ENCODE measurements around the gene HSPB6.

Gene HSPB6

GRCh38 chr19:35722897-35723296, 33.9 kb downstream of the HSPB6 start:
- H3K36me3 ChIP-seq (ENCODE audit: insufficient read depth, insufficient read length, low read length) = peaks cover 78% of the 10 kb centered on the region
- TF ChIP-seq ZNF274 (IDR thresholded peaks at IDR 0.05; ENCODE audit: low read depth, low read length) (no peak), SUZ12 (IDR thresholded peaks at IDR 0.05; ENCODE audit: extremely low read depth, insufficient read depth, insufficient read length) (no peak), YY1 (IDR thresholded peaks at IDR 0.05; ENCODE audit: insufficient read depth, insufficient read length) (no peak)
- DNase-seq (ENCODE audit: low read depth, low spot score) = no peak

GRCh38 chr19:35722461-35722860, 34.4 kb downstream of the HSPB6 start:
- Histone ChIP-seq H3K9ac (ENCODE audit: insufficient read length, low read depth) (no peak overlapping the region), H3K9me3 (ENCODE audit: insufficient read depth, low read length) (no peaks in the 10 kb centered on the region), H3K36me3 (ENCODE audit: insufficient read depth, insufficient read length, low read length) (peaks cover 74% of the 10 kb centered on the region), H3K4me1 (ENCODE audit: insufficient read depth, insufficient read length) (no peaks in the 10 kb centered on the region), H3K4me3 (ENCODE audit: insufficient read length, low read depth) (no peak overlapping the region), H3K27me3 (ENCODE audit: insufficient read depth, insufficient read length) (no peaks in the 10 kb centered on the region)
- TF ChIP-seq SUZ12 (IDR thresholded peaks at IDR 0.05; ENCODE audit: extremely low read depth, insufficient read depth, insufficient read length) = no peak
- DNase-seq (ENCODE audit: low read depth, low spot score) = no peak

More at GRCh38 chr19:35722897-35723296, 33.9 kb downstream of the HSPB6 start:
- H3K4me1 ChIP-seq (ENCODE audit: insufficient read depth, insufficient read length) = no peaks in the 10 kb centered on the region
- H3K27me3 ChIP-seq (ENCODE audit: insufficient read depth, insufficient read length) = no peaks in the 10 kb centered on the region
- no peak overlapping the region for H3K4me3 ChIP-seq (ENCODE audit: insufficient read length, low read depth)
- H3K9me3 ChIP-seq (ENCODE audit: insufficient read depth, low read length) = no peaks in the 10 kb centered on the region
- no peak overlapping the region for H3K9ac ChIP-seq (ENCODE audit: insufficient read length, low read depth)

GRCh38 chr19:35721374-35721773, 35.5 kb downstream of the HSPB6 start:
- TF ChIP-seq YY1 (IDR thresholded peaks at IDR 0.05; ENCODE audit: insufficient read depth, insufficient read length) (no peak), ZNF274 (IDR thresholded peaks at IDR 0.05; ENCODE audit: low read depth, low read length) (no peak), SUZ12 (IDR thresholded peaks at IDR 0.05; ENCODE audit: extremely low read depth, insufficient read depth, insufficient read length) (no peak)
- Histone ChIP-seq H3K4me3 (ENCODE audit: insufficient read length, low read depth) (no peak overlapping the region), H3K9me3 (ENCODE audit: insufficient read depth, low read length) (no peaks in the 10 kb centered on the region), H3K36me3 (ENCODE audit: insufficient read depth, insufficient read length, low read length) (peaks cover 66% of the 10 kb centered on the region), H3K4me1 (ENCODE audit: insufficient read depth, insufficient read length) (no peaks in the 10 kb centered on the region), H3K9ac (ENCODE audit: insufficient read length, low read depth) (no peak overlapping the region), H3K27me3 (ENCODE audit: insufficient read depth, insufficient read length) (no peaks in the 10 kb centered on the region)
- DNase-seq (ENCODE audit: low read depth, low spot score) = no peak

- Histone ChIP-seq H3K4me1 (ENCODE audit: insufficient read depth, insufficient read length) (peaks cover 3% of the 10 kb centered on the region), H3K36me3 (ENCODE audit: insufficient read depth, insufficient read length, low read length) (peaks cover 59% of the 10 kb centered on the region), H3K9ac (ENCODE audit: insufficient read length, low read depth) (no peak overlapping the region), H3K9me3 (ENCODE audit: insufficient read depth, low read length) (no peaks in the 10 kb centered on the region), H3K27me3 (ENCODE audit: insufficient read depth, insufficient read length) (no peaks in the 10 kb centered on the region), H3K4me3 (ENCODE audit: insufficient read length, low read depth) (no peak overlapping the region)
- TF ChIP-seq ZNF274 (IDR thresholded peaks at IDR 0.05; ENCODE audit: low read depth, low read length) = no peak
- TF ChIP-seq YY1 (IDR thresholded peaks at IDR 0.05; ENCODE audit: insufficient read depth, insufficient read length) = no peak
- no peak for TF ChIP-seq SUZ12 (IDR thresholded peaks at IDR 0.05; ENCODE audit: extremely low read depth, insufficient read depth, insufficient read length)
- no peak for DNase-seq (ENCODE audit: low read depth, low spot score)
Observed at GRCh38 chr19:35720648-35721047, 36.2 kb downstream of the HSPB6 start.

- TF ChIP-seq SUZ12 (IDR thresholded peaks at IDR 0.05; ENCODE audit: extremely low read depth, insufficient read depth, insufficient read length) (no peak), YY1 (IDR thresholded peaks at IDR 0.05; ENCODE audit: insufficient read depth, insufficient read length) (no peak), ZNF274 (IDR thresholded peaks at IDR 0.05; ENCODE audit: low read depth, low read length) (no peak)
- no peak for DNase-seq (ENCODE audit: low read depth, low spot score)
- no peaks in the 10 kb centered on the region for H3K9me3 ChIP-seq (ENCODE audit: insufficient read depth, low read length)
- no peaks in the 10 kb centered on the region for H3K27me3 ChIP-seq (ENCODE audit: insufficient read depth, insufficient read length)
- peaks cover 54% of the 10 kb centered on the region for H3K36me3 ChIP-seq (ENCODE audit: insufficient read depth, insufficient read length, low read length)
- H3K4me1 ChIP-seq (ENCODE audit: insufficient read depth, insufficient read length) = peaks cover 8% of the 10 kb centered on the region
- no peak overlapping the region for H3K9ac ChIP-seq (ENCODE audit: insufficient read length, low read depth)
- H3K4me3 ChIP-seq (ENCODE audit: insufficient read length, low read depth) = no peak overlapping the region
Observed at GRCh38 chr19:35720163-35720524, 36.7 kb downstream of the HSPB6 start.

GRCh38 chr19:35719402-35720162, 37.2 kb downstream of the HSPB6 start:
- H3K27me3 ChIP-seq (ENCODE audit: insufficient read depth, insufficient read length) = no peaks in the 10 kb centered on the region
- TF ChIP-seq SUZ12 (IDR thresholded peaks at IDR 0.05; ENCODE audit: extremely low read depth, insufficient read depth, insufficient read length) (no peak), ZNF274 (IDR thresholded peaks at IDR 0.05; ENCODE audit: low read depth, low read length) (no peak), YY1 (IDR thresholded peaks at IDR 0.05; ENCODE audit: insufficient read depth, insufficient read length) (no peak)
- DNase-seq (ENCODE audit: low read depth, low spot score) = no peak
- H3K9me3 ChIP-seq (ENCODE audit: insufficient read depth, low read length) = no peaks in the 10 kb centered on the region
- H3K36me3 ChIP-seq (ENCODE audit: insufficient read depth, insufficient read length, low read length) = peaks cover 48% of the 10 kb centered on the region
- peak overlapping the region; percentile 90 for H3K9ac ChIP-seq (ENCODE audit: insufficient read length, low read depth)
- peaks cover 9% of the 10 kb centered on the region for H3K4me1 ChIP-seq (ENCODE audit: insufficient read depth, insufficient read length)
- H3K4me3 ChIP-seq (ENCODE audit: insufficient read length, low read depth) = no peak overlapping the region

- Histone ChIP-seq H3K4me3 (ENCODE audit: insufficient read length, low read depth) (peak overlapping the region; percentile 90), H3K9ac (ENCODE audit: insufficient read length, low read depth) (peak overlapping the region; percentile 90), H3K9me3 (ENCODE audit: insufficient read depth, low read length) (no peaks in the 10 kb centered on the region), H3K27me3 (ENCODE audit: insufficient read depth, insufficient read length) (no peaks in the 10 kb centered on the region), H3K36me3 (ENCODE audit: insufficient read depth, insufficient read length, low read length) (peaks cover 37% of the 10 kb centered on the region), H3K4me1 (ENCODE audit: insufficient read depth, insufficient read length) (peaks cover 9% of the 10 kb centered on the region)
- DNase-seq (ENCODE audit: low read depth, low spot score) = no peak
- TF ChIP-seq SUZ12 (IDR thresholded peaks at IDR 0.05; ENCODE audit: extremely low read depth, insufficient read depth, insufficient read length) = no peak
- no peak for TF ChIP-seq ZNF274 (IDR thresholded peaks at IDR 0.05; ENCODE audit: low read depth, low read length)
- TF ChIP-seq YY1 (IDR thresholded peaks at IDR 0.05; ENCODE audit: insufficient read depth, insufficient read length) = no peak
Observed at GRCh38 chr19:35718345-35719041, 38.3 kb downstream of the HSPB6 start.
